ENCODE results near the gene PTAR1.
"Not testable (repeated sequence)": the region's sequence is repeated elsewhere in the genome, so short reads cannot be mapped to it uniquely, and the experiment has no call there.

Gene PTAR1, protein sequence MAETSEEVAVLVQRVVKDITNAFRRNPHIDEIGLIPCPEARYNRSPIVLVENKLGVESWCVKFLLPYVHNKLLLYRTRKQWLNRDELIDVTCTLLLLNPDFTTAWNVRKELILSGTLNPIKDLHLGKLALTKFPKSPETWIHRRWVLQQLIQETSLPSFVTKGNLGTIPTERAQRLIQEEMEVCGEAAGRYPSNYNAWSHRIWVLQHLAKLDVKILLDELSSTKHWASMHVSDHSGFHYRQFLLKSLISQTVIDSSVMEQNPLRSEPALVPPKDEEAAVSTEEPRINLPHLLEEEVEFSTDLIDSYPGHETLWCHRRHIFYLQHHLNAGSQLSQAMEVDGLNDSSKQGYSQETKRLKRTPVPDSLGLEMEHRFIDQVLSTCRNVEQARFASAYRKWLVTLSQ

DNA sequence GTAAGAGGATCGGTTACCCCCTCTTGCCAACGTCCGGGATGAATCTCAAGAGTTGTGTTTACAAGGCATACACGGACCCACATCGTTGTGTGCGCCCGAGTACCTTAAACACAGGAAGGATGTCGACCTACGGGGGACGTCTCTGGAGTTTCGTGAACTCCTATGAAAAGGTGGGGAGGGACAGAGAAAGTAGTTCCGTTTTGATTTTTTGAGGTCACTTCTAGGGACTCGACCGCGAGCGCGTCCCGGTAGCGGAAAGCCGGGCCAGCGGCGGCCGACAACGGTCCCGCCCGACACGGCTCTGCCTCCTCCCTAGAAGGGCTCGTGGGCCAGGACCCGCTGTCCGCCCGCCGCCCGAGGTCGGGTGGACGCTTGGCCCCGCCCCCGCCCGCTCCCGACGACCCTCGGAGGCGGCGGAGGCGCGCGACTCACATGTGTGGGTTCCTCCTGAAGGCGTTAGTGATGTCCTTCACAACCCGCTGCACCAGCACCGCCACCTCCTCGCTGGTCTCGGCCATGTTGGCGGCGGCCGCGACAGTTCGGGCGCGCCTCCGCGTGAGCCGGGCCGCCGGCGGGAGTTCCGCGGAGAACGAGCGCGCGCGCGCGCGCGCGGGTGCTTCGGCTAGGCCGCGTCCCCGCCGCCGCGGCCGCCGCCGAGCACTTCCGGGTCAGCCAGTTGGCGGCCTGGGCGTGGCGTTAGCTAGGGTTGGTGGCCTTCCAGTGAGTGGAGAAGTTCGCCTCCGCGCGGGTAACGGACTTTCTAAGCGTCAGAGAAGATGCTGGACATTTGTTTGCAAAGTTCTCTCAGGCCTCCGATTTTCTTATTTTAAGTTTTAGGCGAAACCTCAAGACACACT lies at the start of gene PTAR1:
Gene PTAR1, minus strand, starts transcription at position 591 of the 857 bp plus-strand sequence. Its CDS starts 73 bp downstream, at position 518.
- no peaks in the 10 kb centered on the region for H3K9me3 Mint-ChIP-seq
- ATAC-seq = peak; percentile 95
- peak within 1 kb of the TSS; percentile 96 for H3K27ac Mint-ChIP-seq
- peaks cover 9% of the 10 kb centered on the region for H3K36me3 Mint-ChIP-seq
- DNase-seq (ENCODE audit: low spot score in 2 of 2) = peak; percentile 82 to 90
- H3K4me1 Mint-ChIP-seq = peaks cover 28% of the 10 kb centered on the region
- H3K4me3 Mint-ChIP-seq = peak within 1 kb of the TSS; percentile 93

DNA sequence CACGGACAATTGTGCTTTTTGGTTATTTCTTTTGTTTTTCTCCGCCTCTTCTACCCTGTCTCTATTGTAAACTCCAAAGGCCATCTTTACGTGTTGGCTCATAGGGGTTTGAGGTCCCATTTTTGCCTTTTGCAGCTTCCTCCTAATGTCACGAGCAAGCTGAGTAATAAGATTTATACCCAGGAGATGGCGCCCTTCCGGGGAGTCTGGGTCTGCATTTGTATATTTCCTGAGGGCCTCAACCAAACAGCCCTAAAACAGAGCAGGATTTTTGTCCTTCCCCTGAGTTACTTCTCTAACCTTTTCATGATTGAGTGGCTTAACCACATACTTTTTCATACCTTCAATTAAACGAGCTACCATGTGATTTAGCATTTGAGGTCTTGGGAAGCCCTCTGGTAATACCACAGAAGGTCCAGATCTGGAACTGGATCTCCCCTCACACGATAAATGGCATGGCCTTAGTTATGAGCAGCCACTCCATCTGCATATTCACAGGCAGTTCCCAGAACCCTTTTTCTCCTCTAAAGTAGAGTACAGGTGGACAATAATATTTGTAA lies 49.6 kb upstream of the PTAR1 start:
- Mint-ChIP-seq H3K4me3 (no peak overlapping the region), H3K27ac (no peak overlapping the region), H3K9me3 (no peaks in the 10 kb centered on the region), H3K36me3 (no peaks in the 10 kb centered on the region), H3K4me1 (no peaks in the 10 kb centered on the region)
- no peak for ATAC-seq
- DNase-seq (ENCODE audit: low spot score in 2 of 2) = no peak

DNA sequence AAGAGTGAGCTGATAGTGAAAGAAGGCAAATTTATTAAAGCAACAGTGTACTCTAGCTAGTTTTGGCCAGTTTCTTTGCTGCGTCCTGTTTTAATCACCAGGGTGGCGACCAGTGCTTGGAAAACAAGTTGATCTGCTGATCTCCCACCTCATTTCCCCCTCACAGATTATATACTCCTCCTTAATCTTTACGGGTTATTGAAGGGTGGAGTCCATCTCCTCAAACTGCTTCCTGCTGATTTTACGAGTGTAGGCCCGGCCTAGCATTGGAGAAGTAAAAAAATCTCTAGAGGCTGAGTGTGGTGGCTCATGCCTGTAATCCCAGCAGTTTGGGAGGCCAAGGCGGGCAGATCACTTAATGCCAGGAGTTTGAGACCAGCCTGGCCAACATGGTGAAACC lies 46.8 kb upstream of the PTAR1 start:
- Mint-ChIP-seq H3K36me3 (no peaks in the 10 kb centered on the region), H3K4me3 (no peak overlapping the region), H3K9me3 (no peaks in the 10 kb centered on the region), H3K4me1 (no peaks in the 10 kb centered on the region), H3K27ac (no peak overlapping the region)
- no peak for DNase-seq (ENCODE audit: low spot score in 2 of 2)
- ATAC-seq = no peak

DNA sequence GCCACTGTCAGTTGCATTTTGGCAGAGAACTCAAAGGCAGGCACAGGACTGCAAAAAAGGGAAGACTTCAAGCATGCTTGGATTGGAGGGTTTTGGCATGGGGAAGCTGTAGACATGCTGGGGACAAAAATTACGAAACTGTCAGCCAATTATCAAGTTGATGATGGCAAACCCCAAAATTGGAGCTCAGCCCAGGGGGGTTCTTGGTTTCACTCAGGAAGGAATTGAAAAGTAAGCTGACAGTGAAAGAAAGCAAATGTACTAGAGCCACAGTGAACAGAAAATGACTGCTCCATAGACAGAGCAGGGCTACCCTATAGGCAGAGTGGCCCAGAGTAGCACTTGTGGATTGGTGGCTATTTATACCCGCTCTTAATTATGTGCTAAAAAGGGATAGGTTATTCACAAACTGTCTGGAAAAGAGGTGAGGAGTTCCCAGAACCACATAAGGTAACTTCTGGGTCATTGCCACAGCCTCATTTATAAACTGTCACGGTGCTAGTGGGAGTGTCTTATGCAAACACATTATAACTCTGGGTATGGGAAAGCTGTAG lies 46.2 kb upstream of the PTAR1 start:
- DNase-seq (ENCODE audit: low spot score in 2 of 2) (no peak), ATAC-seq (no peak)
- H3K4me1 Mint-ChIP-seq = no peaks in the 10 kb centered on the region
- no peaks in the 10 kb centered on the region for H3K36me3 Mint-ChIP-seq
- H3K4me3 Mint-ChIP-seq = no peak overlapping the region
- no peaks in the 10 kb centered on the region for H3K9me3 Mint-ChIP-seq
- H3K27ac Mint-ChIP-seq = no peak overlapping the region

DNA sequence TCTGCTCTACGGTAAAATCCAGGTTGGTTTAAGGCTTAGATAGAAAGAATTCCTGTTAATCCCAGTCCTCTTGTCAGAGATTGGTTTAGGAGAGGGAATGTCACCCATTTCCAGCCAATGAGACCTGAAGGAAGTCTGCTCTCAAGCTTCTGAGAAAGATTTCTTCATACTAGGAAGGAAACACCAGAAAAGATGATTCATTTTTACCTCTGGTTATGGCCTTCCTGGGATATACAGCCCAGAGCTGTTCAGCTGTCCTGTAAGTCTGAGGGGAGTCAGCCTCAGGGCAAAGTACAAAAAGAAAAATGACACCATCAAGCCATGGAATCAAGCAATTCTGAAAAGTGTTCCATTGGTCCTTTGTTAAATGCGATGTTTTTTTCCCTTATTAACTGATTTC lies 42.2 kb upstream of the PTAR1 start:
- no peak overlapping the region for H3K4me3 Mint-ChIP-seq
- no peaks in the 10 kb centered on the region for H3K4me1 Mint-ChIP-seq
- no peak overlapping the region for H3K27ac Mint-ChIP-seq
- no peaks in the 10 kb centered on the region for H3K9me3 Mint-ChIP-seq
- H3K36me3 Mint-ChIP-seq = no peaks in the 10 kb centered on the region
- ATAC-seq (no peak), DNase-seq (ENCODE audit: low spot score in 2 of 2) (no peak)

DNA sequence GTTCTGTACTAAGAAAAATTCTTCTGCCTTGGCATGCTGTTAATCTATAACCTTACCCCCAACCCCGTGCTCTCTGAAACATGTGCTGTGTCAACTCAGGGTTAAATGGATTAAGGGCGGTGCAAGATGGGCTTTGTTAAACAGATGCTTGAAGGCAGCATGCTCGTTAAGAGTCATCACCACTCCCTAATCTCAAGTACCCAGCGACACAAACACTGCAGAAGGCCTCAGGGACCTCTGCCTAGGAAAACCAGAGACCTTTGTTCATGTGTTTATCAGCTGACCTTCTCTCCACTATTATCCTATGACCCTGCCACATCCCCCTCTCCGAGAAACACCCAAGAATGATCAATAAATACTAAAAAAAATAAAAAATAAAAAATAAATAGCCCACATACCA lies 40.2 kb upstream of the PTAR1 start:
- not testable (repeated sequence) for H3K9me3 Mint-ChIP-seq; H3K4me1 Mint-ChIP-seq; DNase-seq (ENCODE audit: low spot score in 2 of 2); H3K36me3 Mint-ChIP-seq; ATAC-seq; H3K4me3 Mint-ChIP-seq; H3K27ac Mint-ChIP-seq

DNA sequence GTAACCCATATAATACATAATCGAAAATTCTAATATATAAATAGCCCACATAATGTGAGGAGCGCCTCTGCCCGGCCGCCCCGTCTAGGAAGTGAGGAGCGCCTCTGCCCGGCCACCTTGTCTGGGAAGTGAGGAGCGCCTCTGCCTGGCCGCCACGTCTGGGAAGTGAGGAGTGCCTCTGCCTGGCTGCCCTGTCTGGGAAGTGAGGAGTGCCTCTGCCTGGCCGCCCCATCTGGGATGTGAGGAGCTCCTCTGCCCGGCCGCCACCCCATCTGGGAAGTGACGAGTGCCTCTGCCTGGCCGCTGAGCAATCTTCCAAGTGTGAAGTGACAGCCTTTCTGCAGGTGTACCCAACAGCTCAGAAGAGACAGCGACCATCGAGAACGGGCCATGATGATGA lies 39.7 kb upstream of the PTAR1 start:
- H3K4me1 Mint-ChIP-seq; H3K36me3 Mint-ChIP-seq; H3K4me3 Mint-ChIP-seq; ATAC-seq; H3K9me3 Mint-ChIP-seq; DNase-seq (ENCODE audit: low spot score in 2 of 2); H3K27ac Mint-ChIP-seq: not testable (repeated sequence)

DNA sequence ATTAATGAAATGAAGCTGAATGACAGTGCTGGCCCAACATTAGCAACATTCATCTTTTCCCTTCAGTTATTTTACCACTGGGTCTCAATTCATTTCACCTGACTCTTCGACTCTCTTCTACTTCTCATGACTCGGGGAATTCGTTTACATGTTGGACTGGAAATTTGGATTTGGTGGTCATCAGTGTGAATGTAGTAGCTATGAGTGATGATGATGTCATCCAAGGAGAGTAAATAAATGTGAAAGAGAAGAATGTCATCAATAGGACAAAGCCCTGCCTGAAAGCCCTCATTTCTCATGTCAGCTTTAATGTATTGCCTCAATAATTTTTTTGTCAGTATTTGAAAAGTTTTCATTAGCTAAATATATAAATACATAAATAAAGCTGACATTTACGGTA lies 38.9 kb upstream of the PTAR1 start:
- no peaks in the 10 kb centered on the region for H3K36me3 Mint-ChIP-seq
- H3K27ac Mint-ChIP-seq = no peak overlapping the region
- H3K9me3 Mint-ChIP-seq = no peaks in the 10 kb centered on the region
- no peak overlapping the region for H3K4me3 Mint-ChIP-seq
- no peak for DNase-seq (ENCODE audit: low spot score in 2 of 2)
- H3K4me1 Mint-ChIP-seq = no peaks in the 10 kb centered on the region
- no peak for ATAC-seq

DNA sequence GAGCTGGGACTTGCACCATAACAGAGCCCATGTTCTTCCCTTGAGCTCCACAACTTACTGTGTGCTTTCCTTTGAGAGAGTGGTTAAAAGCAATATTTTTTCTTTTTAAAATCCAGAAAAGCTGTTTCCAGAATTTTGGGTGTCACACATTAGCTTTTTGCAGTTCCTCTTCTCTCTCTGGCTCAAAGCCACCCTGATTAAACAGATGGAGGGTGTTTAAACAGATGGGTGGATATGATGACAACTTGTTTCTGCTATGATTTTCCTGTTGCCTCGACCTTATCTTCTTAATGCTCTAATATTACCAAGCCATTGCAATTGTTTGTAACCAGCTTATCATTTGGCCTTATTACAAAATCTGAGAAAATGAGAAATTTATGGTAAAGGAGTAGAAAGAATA lies 37.9 kb upstream of the PTAR1 start:
- no peak for ATAC-seq
- H3K36me3 Mint-ChIP-seq = no peaks in the 10 kb centered on the region
- H3K9me3 Mint-ChIP-seq = no peaks in the 10 kb centered on the region
- DNase-seq (ENCODE audit: low spot score in 2 of 2) = no peak
- H3K4me1 Mint-ChIP-seq = no peaks in the 10 kb centered on the region
- no peak overlapping the region for H3K27ac Mint-ChIP-seq
- H3K4me3 Mint-ChIP-seq = no peak overlapping the region

DNA sequence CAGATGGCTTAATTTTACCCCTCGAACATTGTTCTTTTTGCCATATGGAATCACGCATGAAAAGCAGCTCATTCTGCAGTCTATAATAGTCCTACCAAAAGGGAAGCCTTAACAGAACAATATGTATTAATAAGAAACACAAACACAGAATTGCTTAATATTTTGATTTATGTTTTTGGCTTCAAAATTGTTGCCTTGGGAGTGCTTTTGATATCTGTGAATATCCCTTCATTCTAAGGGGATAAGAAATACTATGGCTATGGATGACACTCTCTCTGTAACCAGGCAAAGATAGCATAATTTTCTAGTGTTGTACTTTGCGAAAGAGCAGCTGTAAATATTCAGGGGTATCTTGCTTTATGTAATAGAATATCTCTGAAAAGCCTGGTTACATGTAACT lies 34.5 kb upstream of the PTAR1 start:
- Mint-ChIP-seq H3K27ac (no peak overlapping the region), H3K4me1 (no peaks in the 10 kb centered on the region), H3K4me3 (no peak overlapping the region), H3K9me3 (no peaks in the 10 kb centered on the region), H3K36me3 (no peaks in the 10 kb centered on the region)
- DNase-seq (ENCODE audit: low spot score in 2 of 2) (no peak), ATAC-seq (no peak)

DNA sequence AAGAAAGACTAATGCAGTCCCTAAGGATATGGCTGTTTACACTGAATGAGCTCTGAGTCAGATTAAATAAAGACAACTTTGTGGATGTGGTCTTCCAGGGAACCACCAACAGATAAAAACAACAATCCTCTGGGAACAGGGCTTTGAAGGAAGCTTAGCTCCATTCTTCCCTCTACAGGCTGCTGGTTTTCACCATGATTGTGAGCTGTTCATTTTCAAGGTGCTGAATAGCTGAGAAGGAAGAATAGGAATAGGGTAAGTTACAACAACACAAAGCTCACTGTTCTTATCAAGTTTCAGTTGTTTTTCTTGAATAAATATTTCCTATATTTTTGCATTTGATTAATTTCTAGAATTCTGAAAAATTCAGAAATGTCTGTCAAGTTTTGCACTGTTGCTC lies 25.9 kb upstream of the PTAR1 start:
- ATAC-seq (no peak), DNase-seq (ENCODE audit: low spot score in 2 of 2) (no peak)
- no peaks in the 10 kb centered on the region for H3K36me3 Mint-ChIP-seq
- no peak overlapping the region for H3K27ac Mint-ChIP-seq
- no peak overlapping the region for H3K4me3 Mint-ChIP-seq
- H3K9me3 Mint-ChIP-seq = no peaks in the 10 kb centered on the region
- H3K4me1 Mint-ChIP-seq = no peaks in the 10 kb centered on the region

DNA sequence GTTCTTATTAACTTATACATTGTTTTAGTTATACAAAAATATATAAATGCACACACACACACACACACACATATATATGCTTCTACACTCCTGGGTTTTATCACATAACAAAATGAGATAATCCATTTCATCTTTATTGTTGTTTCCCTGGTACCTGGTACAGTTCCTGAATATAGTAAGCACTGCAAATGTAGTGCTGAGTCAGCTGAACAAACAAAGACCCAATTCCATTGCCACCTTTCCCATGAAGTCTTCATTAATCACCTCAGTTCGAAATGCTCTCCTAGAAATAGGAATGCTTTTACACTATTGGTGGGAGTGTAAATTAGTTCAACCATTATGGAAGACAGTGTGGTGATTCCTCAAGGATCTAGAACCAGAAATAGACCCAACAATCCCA lies 13.4 kb upstream of the PTAR1 start:
- ATAC-seq (no peak), DNase-seq (ENCODE audit: low spot score in 2 of 2) (no peak)
- no peak overlapping the region for H3K4me3 Mint-ChIP-seq
- H3K4me1 Mint-ChIP-seq = no peaks in the 10 kb centered on the region
- H3K9me3 Mint-ChIP-seq = no peaks in the 10 kb centered on the region
- H3K36me3 Mint-ChIP-seq = no peaks in the 10 kb centered on the region
- no peak overlapping the region for H3K27ac Mint-ChIP-seq

DNA sequence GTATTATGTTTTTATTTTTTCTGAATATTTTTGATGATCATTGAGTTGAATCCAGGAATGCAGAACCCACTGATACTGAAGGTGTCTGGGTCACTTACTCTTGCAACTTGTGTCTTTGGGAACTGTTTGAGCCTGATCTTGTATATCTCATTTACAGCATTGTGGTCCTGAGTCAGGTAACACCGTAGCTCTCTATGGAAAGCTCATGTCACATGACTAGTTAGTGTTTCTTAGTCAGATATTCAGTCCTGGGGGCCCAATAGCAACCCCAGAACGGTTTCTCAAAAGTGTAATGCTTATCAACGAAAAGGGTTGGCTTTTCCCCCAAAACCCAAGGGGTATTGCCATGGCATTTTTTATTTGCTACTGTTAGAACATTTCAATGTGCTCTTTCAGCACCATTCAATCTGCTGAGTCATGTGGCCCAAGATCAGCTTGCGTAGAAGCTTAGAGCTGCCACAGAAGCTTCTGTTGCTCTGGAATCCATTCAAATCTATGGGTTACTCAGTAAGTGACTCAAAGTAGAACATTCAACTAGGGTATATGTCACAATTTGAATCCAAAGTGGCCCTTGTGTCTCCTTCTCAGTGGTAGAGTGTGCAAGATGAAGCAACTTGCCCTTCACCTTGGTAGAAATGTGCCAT lies 12.1 kb upstream of the PTAR1 start:
- Mint-ChIP-seq H3K36me3 (no peaks in the 10 kb centered on the region), H3K4me1 (no peaks in the 10 kb centered on the region), H3K9me3 (no peaks in the 10 kb centered on the region), H3K4me3 (no peak overlapping the region), H3K27ac (no peak overlapping the region)
- DNase-seq (ENCODE audit: low spot score in 2 of 2) (no peak), ATAC-seq (no peak)

DNA sequence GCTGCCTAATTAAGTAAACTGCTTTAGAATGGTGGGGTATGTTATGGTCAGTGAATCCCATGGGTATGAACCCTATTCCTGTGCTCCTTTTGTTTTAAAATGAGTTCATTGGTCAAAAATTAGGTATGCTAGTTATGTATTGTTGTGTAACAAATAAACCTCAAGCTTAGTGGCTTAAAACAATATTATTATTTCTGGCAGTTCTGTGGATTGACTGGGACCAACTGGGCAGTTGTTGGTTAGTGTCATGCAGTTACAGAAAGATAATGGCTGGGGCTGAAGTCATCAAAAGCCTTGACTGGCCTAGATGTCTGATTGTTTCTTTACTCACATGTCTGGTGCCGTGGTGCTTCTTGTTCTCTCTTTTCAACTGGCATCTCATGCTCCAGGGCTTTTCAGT lies 8.9 kb upstream of the PTAR1 start:
- Mint-ChIP-seq H3K9me3 (no peaks in the 10 kb centered on the region), H3K4me3 (no peak overlapping the region), H3K4me1 (no peaks in the 10 kb centered on the region), H3K36me3 (no peaks in the 10 kb centered on the region), H3K27ac (no peak overlapping the region)
- DNase-seq (ENCODE audit: low spot score in 2 of 2) (no peak), ATAC-seq (no peak)

DNA sequence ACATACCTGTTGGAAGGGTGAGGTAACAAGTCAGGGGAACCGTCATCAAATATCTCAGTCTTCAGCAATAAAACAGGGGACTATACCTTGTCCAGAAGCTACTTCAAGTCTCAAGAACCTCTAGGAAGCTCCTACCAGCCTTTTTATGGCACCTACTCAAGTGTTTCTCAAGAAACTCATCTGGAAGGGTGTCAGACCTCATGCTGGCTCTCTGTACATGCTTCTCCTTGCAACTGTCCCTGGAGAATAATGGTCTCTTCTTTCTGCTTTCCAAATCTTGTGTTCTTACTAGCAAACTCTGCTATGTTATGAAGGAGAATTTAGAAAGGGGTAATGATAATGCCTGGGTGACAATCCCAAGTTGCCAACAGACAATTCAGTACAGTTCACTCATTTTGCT lies 8.3 kb upstream of the PTAR1 start:
- Mint-ChIP-seq H3K4me1 (no peaks in the 10 kb centered on the region), H3K4me3 (no peak overlapping the region), H3K36me3 (no peaks in the 10 kb centered on the region), H3K27ac (no peak overlapping the region), H3K9me3 (no peaks in the 10 kb centered on the region)
- ATAC-seq (no peak), DNase-seq (ENCODE audit: low spot score in 2 of 2) (no peak)
